ENCODE results near the gene MMEL1.

The MMEL1 gene

DNA sequence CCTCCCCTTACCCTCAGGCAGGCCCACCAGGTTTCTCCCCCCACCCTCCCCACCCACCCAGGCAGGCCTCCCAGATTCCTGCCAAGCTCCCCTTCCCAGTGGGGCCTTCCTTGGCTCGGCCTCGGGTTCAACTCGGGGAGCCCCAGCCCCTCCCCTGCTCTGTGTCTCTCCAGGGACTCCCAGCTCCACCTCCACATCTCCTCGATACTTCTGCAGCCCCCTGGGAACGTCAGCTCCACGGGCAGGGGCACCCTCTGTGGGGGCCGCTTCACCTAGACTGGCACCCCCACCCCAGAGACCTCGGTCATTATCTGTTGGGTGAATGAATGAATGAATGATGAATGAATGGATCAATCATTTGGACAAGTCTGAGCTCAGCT lies 775 bp downstream of the MMEL1 start:
- TF ChIP-seq, protein P1, sequence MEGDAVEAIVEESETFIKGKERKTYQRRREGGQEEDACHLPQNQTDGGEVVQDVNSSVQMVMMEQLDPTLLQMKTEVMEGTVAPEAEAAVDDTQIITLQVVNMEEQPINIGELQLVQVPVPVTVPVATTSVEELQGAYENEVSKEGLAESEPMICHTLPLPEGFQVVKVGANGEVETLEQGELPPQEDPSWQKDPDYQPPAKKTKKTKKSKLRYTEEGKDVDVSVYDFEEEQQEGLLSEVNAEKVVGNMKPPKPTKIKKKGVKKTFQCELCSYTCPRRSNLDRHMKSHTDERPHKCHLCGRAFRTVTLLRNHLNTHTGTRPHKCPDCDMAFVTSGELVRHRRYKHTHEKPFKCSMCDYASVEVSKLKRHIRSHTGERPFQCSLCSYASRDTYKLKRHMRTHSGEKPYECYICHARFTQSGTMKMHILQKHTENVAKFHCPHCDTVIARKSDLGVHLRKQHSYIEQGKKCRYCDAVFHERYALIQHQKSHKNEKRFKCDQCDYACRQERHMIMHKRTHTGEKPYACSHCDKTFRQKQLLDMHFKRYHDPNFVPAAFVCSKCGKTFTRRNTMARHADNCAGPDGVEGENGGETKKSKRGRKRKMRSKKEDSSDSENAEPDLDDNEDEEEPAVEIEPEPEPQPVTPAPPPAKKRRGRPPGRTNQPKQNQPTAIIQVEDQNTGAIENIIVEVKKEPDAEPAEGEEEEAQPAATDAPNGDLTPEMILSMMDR (IDR thresholded peaks at IDR 0.05): no peak

GRCh38 chr1:2631136-2632050 lies 1.4 kb downstream of the MMEL1 start:
- H3K27ac ChIP-seq: no peak overlapping the region
- no peak overlapping the region for H3K4me3 ChIP-seq
- TF ChIP-seq, protein P1 (IDR thresholded peaks at IDR 0.05): no peak
- DNase-seq (ENCODE audit: low spot score): peak; percentile 65

More for the DNA sequence above, 775 bp downstream of the MMEL1 start:
- no peak overlapping the region for H3K27ac ChIP-seq
- DNase-seq (ENCODE audit: low spot score): no peak
- H3K4me3 ChIP-seq: no peak overlapping the region

DNA sequence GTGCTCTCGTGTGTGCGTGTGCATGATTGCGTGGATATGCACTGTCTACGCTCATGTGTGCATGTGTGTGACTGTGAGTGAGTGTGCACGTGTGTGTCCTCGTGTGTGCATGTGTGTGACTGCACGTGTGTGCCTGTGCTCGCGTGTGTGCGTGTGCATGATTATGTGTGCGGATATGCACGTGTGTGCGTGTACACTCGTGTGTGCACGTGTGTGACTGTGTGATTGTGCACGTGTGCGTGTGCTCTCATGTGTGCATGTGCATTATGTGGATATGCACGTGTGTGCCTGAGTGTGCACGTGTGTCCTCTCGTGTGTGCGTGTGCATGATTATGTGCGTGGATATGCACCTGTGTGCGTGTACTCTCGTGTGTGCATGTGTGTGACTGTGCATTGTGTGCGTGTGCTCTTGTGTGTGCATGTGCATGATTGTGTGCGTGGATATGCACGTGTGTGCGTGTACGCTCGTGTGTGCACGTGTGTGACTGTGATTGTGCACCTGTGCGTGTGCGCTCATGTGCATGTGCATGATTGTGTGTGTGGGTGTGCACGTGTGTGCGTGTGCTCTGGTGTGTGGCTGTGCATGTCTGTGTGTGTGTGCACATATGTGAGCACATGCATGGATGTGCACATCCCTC lies 2.2 kb downstream of the MMEL1 start:
- H3K4me3 ChIP-seq: no peak overlapping the region
- peak; percentile 19 for DNase-seq (ENCODE audit: low spot score)
- TF ChIP-seq, protein P1 (IDR thresholded peaks at IDR 0.05): no peak
- no peak overlapping the region for H3K27ac ChIP-seq

DNA sequence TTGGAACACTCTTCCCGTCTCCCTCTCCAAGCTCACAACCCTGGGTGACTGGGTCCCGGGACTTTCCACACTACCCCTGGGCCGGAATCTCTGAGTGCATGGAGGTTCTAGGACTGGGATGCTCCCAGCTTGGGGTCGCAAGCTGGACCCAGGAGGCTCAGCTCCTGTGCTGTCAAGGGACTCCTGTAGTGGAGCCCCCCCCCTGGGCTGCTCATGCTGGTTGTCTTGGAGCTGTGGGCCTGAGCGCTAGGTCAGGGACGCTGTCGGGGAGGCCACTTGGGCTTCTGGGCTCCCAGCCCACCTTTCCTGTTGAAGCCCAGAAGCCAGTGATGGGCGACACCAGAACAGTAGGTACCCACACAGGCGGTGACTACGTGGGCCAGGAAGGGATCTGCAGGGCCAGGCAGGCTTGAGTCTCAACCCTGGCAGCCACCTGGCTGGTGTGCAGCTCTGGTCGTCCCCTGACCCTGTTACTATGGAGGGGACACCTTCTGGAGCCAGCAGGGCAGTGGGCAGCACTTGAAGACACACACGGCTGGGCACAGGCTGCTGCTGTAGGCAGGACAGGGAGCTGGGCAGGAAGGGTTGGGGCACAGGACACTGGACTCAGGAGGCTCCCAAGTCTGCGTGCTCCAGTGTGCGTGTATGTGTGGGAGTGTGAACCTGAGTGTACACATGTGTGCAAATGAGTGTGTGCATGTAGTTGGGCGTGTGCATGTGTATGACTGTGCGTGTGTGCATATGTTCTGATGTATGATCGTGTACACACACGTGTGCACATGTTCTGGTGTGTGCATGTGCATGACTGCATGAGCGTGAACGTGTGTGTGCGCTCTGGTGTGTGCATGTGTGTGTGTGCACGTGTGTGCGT lies 3.0 kb downstream of the MMEL1 start:
- H3K4me3 ChIP-seq: no peak overlapping the region
- DNase-seq (ENCODE audit: low spot score): no peak
- TF ChIP-seq, protein P1 (IDR thresholded peaks at IDR 0.05): no peak
- no peak overlapping the region for H3K27ac ChIP-seq

DNA sequence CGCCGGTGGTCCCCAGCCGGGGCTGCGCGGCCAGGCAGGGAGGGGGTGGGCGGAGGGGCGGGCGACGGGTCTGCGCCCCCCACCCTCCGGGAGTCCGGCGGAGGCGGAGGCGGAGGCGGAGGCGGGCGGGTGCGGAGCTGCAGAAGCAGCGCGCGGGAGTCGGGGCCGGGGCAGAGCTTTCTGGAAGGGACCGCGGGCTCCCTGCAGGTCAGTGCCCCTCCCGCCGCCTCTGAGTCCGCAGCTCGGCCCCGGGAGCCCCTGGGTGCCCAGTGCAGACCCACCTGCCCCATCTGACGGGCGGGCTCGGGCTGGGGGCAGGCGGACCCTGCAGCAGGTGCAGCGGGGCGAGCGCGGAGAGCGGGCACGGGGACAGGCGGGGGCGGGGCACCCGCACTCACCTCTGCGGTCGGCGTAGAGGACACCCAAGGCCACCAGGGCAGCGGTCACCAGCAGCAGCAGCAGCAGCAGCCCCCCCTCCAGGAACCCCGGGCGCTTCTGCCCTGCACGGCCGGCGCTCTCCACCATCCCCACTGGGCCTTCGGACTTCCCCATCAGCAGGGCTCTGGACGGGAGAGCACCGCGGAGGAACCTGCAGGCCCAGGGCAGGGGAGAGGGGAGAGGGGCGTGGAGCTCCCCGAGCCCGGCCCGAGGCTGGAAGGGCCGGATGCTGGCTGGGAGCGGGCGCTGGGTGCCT lies 3.7 kb downstream of the MMEL1 start:
- TF ChIP-seq, protein P1 (IDR thresholded peaks at IDR 0.05): no peak
- Histone ChIP-seq H3K4me3 (no peak overlapping the region), H3K27ac (no peak overlapping the region)
- DNase-seq (ENCODE audit: low spot score): no peak

DNA sequence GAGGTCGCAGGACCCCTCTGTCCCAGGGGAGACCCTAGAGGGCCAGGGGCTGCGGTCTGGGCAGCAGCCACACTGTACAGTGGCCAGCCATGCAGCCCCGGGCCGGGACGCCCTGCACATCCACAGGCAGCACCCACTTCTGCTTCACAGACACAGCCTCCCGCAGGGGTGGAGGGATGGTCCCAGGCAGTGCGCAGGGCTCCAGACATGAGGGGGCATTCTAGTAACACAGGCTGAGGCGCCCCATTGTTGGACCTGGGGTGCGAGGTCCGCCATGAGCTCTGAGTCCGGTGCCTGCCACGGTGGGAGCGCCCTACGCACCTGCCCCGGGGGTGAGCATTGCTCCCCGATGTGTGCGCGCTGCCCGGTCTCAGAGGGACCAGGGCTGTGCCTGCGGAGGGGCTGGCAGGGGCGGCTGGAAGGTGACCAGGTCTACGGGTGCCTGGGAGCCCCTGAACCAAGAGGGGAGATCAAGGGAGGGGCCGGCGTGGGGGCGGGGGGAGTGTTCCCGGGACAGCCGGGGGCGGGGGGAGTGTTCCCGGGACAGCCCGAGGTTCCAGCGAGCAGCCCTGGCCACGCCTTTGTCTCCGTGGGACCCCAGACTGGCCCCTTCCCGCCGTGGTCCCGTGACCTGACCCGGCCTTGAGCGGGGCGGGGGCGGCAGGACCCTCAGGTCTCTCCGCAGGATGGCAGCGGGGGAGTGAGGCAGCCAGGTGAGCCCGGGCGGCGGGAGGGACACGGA lies 4.5 kb downstream of the MMEL1 start:
- no peak overlapping the region for H3K4me3 ChIP-seq
- TF ChIP-seq, protein P1 (IDR thresholded peaks at IDR 0.05): no peak
- no peak overlapping the region for H3K27ac ChIP-seq
- no peak for DNase-seq (ENCODE audit: low spot score)

Measured in coronary artery (tissue), 2 donors.